ENCODE data around the gene AK1.

AK1 gene

GRCh38 chr9:127868278-127868902 is 9.1 kb downstream of the AK1 start:
- no peak for DNase-seq (ENCODE audit: low spot score)

GRCh38 chr9:127867356-127868277 is 9.9 kb downstream of the AK1 start:
- no peak for DNase-seq (ENCODE audit: low spot score)

GRCh38 chr9:127866535-127866934 is 10.9 kb downstream of the AK1 start:
- DNase-seq (ENCODE audit: low spot score): no peak

GRCh38 chr9:127865645-127866464 is 11.6 kb downstream of the AK1 start:
- DNase-seq (ENCODE audit: low spot score): no peak

GRCh38 chr9:127863191-127863621 is 14.3 kb downstream of the AK1 start:
- DNase-seq (ENCODE audit: low spot score): no peak

GRCh38 chr9:127862075-127863011 is 15.1 kb downstream of the AK1 start:
- DNase-seq (ENCODE audit: low spot score): no peak

GRCh38 chr9:127860779-127861178 is 16.7 kb downstream of the AK1 start:
- DNase-seq (ENCODE audit: low spot score): no peak

GRCh38 chr9:127860260-127860659 is 17.2 kb downstream of the AK1 start:
- no peak for DNase-seq (ENCODE audit: low spot score)

- DNase-seq (ENCODE audit: low spot score): no peak
Observed at GRCh38 chr9:127858041-127858512, 19.4 kb downstream of the AK1 start.

- DNase-seq (ENCODE audit: low spot score): no peak
Observed at GRCh38 chr9:127857278-127857677, 20.2 kb downstream of the AK1 start.

- DNase-seq (ENCODE audit: low spot score): no peak
Observed at GRCh38 chr9:127856729-127857116, 20.8 kb downstream of the AK1 start.

- no peak for DNase-seq (ENCODE audit: low spot score)
Observed at GRCh38 chr9:127856094-127856728, 21.3 kb downstream of the AK1 start.

GRCh38 chr9:127855522-127855921 is 22.0 kb downstream of the AK1 start:
- no peak for DNase-seq (ENCODE audit: low spot score)

GRCh38 chr9:127854960-127855359 is 22.5 kb downstream of the AK1 start:
- no peak for DNase-seq (ENCODE audit: low spot score)

GRCh38 chr9:127854184-127854806 is 23.2 kb downstream of the AK1 start, which contains the start of gene ENG:
TSS of gene ENG (minus strand) at chr9:127854658. CDS start at chr9:127854355, 303 bp downstream.
- peak; percentile 44 for DNase-seq (ENCODE audit: low spot score)

- no peak for DNase-seq (ENCODE audit: low spot score)
Observed at GRCh38 chr9:127853312-127854183, 23.9 kb downstream of the AK1 start.

GRCh38 chr9:127852829-127853228 is 24.6 kb downstream of the AK1 start:
- DNase-seq (ENCODE audit: low spot score): no peak

GRCh38 chr9:127850286-127850830 is 27.1 kb downstream of the AK1 start:
- no peak for DNase-seq (ENCODE audit: low spot score)
